Astrocyte (in vitro differentiated cells and primary cell): ENCODE measurements around the gene PIAS2. TPM values are rescaled to one million over a fixed set of nuclear protein-coding genes. Genes with fewer than 3 reads are reported as not detected.
"Not testable (repeated sequence)": the region's sequence is repeated elsewhere in the genome, so short reads cannot be mapped to it uniquely, and the experiment has no call there.

Experiments
- DNase-seq: peaks from one replicate; pipeline ENCODE4 v3.0.0-alpha.2; 2010; ENCODE audit warnings: low read depth
- FAIRE-seq: peaks from 2 replicates; lab custom pipeline; 2011; peaks lifted over from hg19 to GRCh38; lab: Jason Lieb, UNC
- H2AFZ ChIP-seq: 2 replicates; pipeline ENCODE4 v1.6.0; 2012; ENCODE audit warnings: low read depth, low read length, inconsistent platforms
- H3K27ac ChIP-seq: 2 replicates; pipeline ENCODE4 v1.5.1; 2011; ENCODE audit warnings: low read depth, low read length, inconsistent platforms
- H3K27me3 ChIP-seq: 2 replicates; pipeline ENCODE4 v1.6.0; 2011; ENCODE audit warnings: low read length, inconsistent platforms; ENCODE audit not compliant: insufficient read depth
- H3K36me3 ChIP-seq: 2 replicates; pipeline ENCODE4 v1.5.1; 2011; ENCODE audit warnings: low read length, inconsistent platforms; ENCODE audit not compliant: insufficient read depth
- H3K4me1 ChIP-seq: 2 replicates; pipeline ENCODE4 v1.5.1; 2011; ENCODE audit warnings: low read length, inconsistent platforms; ENCODE audit not compliant: insufficient read depth
- H3K4me2 ChIP-seq: 2 replicates; pipeline ENCODE4 v1.6.0; 2012; ENCODE audit warnings: low read length, inconsistent platforms
- H3K4me3 ChIP-seq: 2 replicates; pipeline ENCODE4 v1.5.1; 2011; ENCODE audit warnings: low read depth, mild to moderate bottlenecking, low read length, inconsistent platforms; ENCODE audit not compliant: insufficient read depth
- H3K79me2 ChIP-seq: 2 replicates; pipeline ENCODE4 v1.6.0; 2012; ENCODE audit warnings: mild to moderate bottlenecking, low read length, inconsistent platforms; ENCODE audit not compliant: insufficient read depth
- H3K9ac ChIP-seq: 2 replicates; pipeline ENCODE4 v1.6.0; 2012; ENCODE audit warnings: mild to moderate bottlenecking, low read length, inconsistent platforms
- H3K9me3 ChIP-seq: 2 replicates; pipeline ENCODE4 v1.5.1; 2012; ENCODE audit warnings: low read depth, mild to moderate bottlenecking, low read length, inconsistent platforms; ENCODE audit not compliant: insufficient read depth
- H4K20me1 ChIP-seq: 2 replicates; pipeline ENCODE4 v1.6.0; 2012; ENCODE audit warnings: low read length, inconsistent platforms; ENCODE audit not compliant: insufficient read depth
- H3K27ac Mint-ChIP-seq: one replicate; pipeline ENCODE4 v1.8.0; 2021; ENCODE audit warnings: mild to moderate bottlenecking, mixed read lengths; ENCODE audit not compliant: unreplicated experiment
- H3K27me3 Mint-ChIP-seq: one replicate; pipeline ENCODE4 v1.8.0; 2021; ENCODE audit warnings: low read depth, mixed read lengths; ENCODE audit not compliant: unreplicated experiment
- H3K36me3 Mint-ChIP-seq: one replicate; pipeline ENCODE4 v1.8.0; 2021; ENCODE audit warnings: low read depth, mixed read lengths; ENCODE audit not compliant: unreplicated experiment
- H3K4me1 Mint-ChIP-seq: one replicate; pipeline ENCODE4 v1.8.0; 2021; ENCODE audit warnings: low read depth, mixed read lengths; ENCODE audit not compliant: unreplicated experiment
- H3K4me3 Mint-ChIP-seq: one replicate; pipeline ENCODE4 v1.8.0; 2021; ENCODE audit warnings: mild to moderate bottlenecking, moderate library complexity, mixed read lengths; ENCODE audit not compliant: unreplicated experiment
- H3K9me3 Mint-ChIP-seq: one replicate; pipeline ENCODE4 v1.8.0; 2021; ENCODE audit warnings: mild to moderate bottlenecking, mixed read lengths; ENCODE audit not compliant: unreplicated experiment
- CTCF ChIP-seq: IDR thresholded peaks from 2 replicates; pipeline ENCODE4 v1.5.1; 2011; ENCODE audit warnings: low read depth, mild to moderate bottlenecking, inconsistent platforms, low read length, moderate library complexity; ENCODE audit not compliant: insufficient read depth
- EZH2 ChIP-seq: IDR thresholded peaks from 2 replicates; pipeline ENCODE4 v1.6.1; 2012; ENCODE audit warnings: mild to moderate bottlenecking, low read length, inconsistent platforms; ENCODE audit not compliant: insufficient read depth
- total RNA-seq: library from RNA; stranded (reverse); gene quantifications from 2 replicates; pipeline ENCODE4 v1.2.1, GENCODE V29; 2021

The PIAS2 gene
- total RNA-seq, 1 donor from 2014 or later = 29.3 TPM

- Mint-ChIP-seq H3K36me3 (no peaks in the 10 kb centered on the region), H3K27ac (no peak overlapping the region), H3K27me3 (no peaks in the 10 kb centered on the region), H3K9me3 (no peaks in the 10 kb centered on the region), H3K4me1 (no peaks in the 10 kb centered on the region), H3K4me3 (no peak overlapping the region)
- no peaks in the 10 kb centered on the region for H3K36me3 ChIP-seq
- FAIRE-seq = no peak
- no peaks in the 10 kb centered on the region for H3K4me1 ChIP-seq
- no peak overlapping the region for H2AFZ ChIP-seq
- no peak overlapping the region for H3K4me2 ChIP-seq
- H4K20me1 ChIP-seq = no peaks in the 10 kb centered on the region
- DNase-seq = no peak
- no peaks in the 10 kb centered on the region for H3K27me3 ChIP-seq
- H3K9me3 ChIP-seq = no peaks in the 10 kb centered on the region
- no peak overlapping the region for H3K9ac ChIP-seq
- TF ChIP-seq CTCF (no peak), EZH2 (no peak)
- no peak overlapping the region for H3K4me3 ChIP-seq
- no peaks in the 10 kb centered on the region for H3K79me2 ChIP-seq
- no peak overlapping the region for H3K27ac ChIP-seq
Measured at GRCh38 chr18:46810481-46811000, 106.8 kb downstream of the PIAS2 start.

GRCh38 chr18:46809145-46809544, 108.2 kb downstream of the PIAS2 start:
- FAIRE-seq (no peak), DNase-seq (no peak)
- no peaks in the 10 kb centered on the region for H3K9me3 ChIP-seq
- TF ChIP-seq CTCF (no peak), EZH2 (no peak)
- no peak overlapping the region for H2AFZ ChIP-seq
- no peaks in the 10 kb centered on the region for H3K27me3 ChIP-seq
- H3K27ac ChIP-seq = no peak overlapping the region
- H3K9ac ChIP-seq = no peak overlapping the region
- Mint-ChIP-seq H3K4me1 (no peaks in the 10 kb centered on the region), H3K4me3 (no peak overlapping the region), H3K27me3 (no peaks in the 10 kb centered on the region), H3K9me3 (no peaks in the 10 kb centered on the region), H3K36me3 (no peaks in the 10 kb centered on the region), H3K27ac (no peak overlapping the region)
- H3K36me3 ChIP-seq = no peaks in the 10 kb centered on the region
- H3K4me2 ChIP-seq = no peak overlapping the region
- H3K4me3 ChIP-seq = no peak overlapping the region
- no peaks in the 10 kb centered on the region for H4K20me1 ChIP-seq
- no peaks in the 10 kb centered on the region for H3K4me1 ChIP-seq
- H3K79me2 ChIP-seq = no peaks in the 10 kb centered on the region

- not testable (repeated sequence) for H2AFZ ChIP-seq, H3K27ac Mint-ChIP-seq, H3K9me3 Mint-ChIP-seq, H3K79me2 ChIP-seq, H3K27me3 ChIP-seq, H4K20me1 ChIP-seq, H3K9ac ChIP-seq, H3K4me2 ChIP-seq, H3K4me3 Mint-ChIP-seq, H3K4me3 ChIP-seq, H3K4me1 ChIP-seq, H3K9me3 ChIP-seq, H3K4me1 Mint-ChIP-seq, H3K27me3 Mint-ChIP-seq, H3K36me3 Mint-ChIP-seq, DNase-seq, H3K36me3 ChIP-seq, FAIRE-seq, H3K27ac ChIP-seq
Measured at GRCh38 chr18:46795945-46796344, 121.4 kb downstream of the PIAS2 start.
